Activated CD4-positive, alpha-beta T cell treated with anti-CD3 and anti-CD28 coated beads, Interleukin-2, amount 10 ng/mL, durations not matched to agents 7 days and 5 days (primary cell): ENCODE measurements around the gene SRP14. TPM values are rescaled to one million over a fixed set of nuclear protein-coding genes. Genes with fewer than 3 reads are reported as not detected.

ENCODE experiments used
- total RNA-seq, 2 experiments: library from RNA; stranded (reverse); gene quantifications; one replicate each; pipeline ENCODE4 v1.2.3, GENCODE V29; 2021

Gene SRP14
- total RNA-seq, 2 experiments from 2014 or later, result 145 to 150 TPM

Other genes starting within 250 kb of the SRP14 start
- gene GPR176, start 118.9 kb downstream of the SRP14 start, total RNA-seq, result not detected
- gene EIF2AK4, start 105.1 kb downstream of the SRP14 start, total RNA-seq, result 10 to 100 TPM; 26.5 to 29.9 TPM
- 1 to 10 TPM; 8.5 to 8.6 TPM for gene BMF, start 69.7 kb upstream of the SRP14 start, total RNA-seq
- 10 to 100 TPM; 81.1 to 89.0 TPM for gene BUB1B, start 121.9 kb upstream of the SRP14 start, total RNA-seq
- gene PAK6, start 199.9 kb upstream of the SRP14 start, total RNA-seq, result under 1 TPM; 0.35 to 0.47 TPM
- under 1 TPM in 1 of 2 experiments, not detected in 1; 0.17 TPM for gene ANKRD63, start 243.9 kb upstream of the SRP14 start, total RNA-seq